ENCODE data around the gene PLEKHD1. TPM values are rescaled to one million over a fixed set of nuclear protein-coding genes. Genes with fewer than 3 reads are reported as not detected.
A peak's percentile ranks its signal among the peaks of the same experiment; 100 is the strongest.
"Not testable (repeated sequence)": the region's sequence is repeated elsewhere in the genome, so short reads cannot be mapped to it uniquely, and the experiment has no call there.

The PLEKHD1 gene
- polyA plus RNA-seq, 12 donors = 0.48 to 1.2 (median 0.63) TPM; not detected in 2

GRCh38 chr14:69481815-69482568 lies 2.5 kb upstream of the PLEKHD1 start:
- DNase-seq = no peak

GRCh38 chr14:69483765-69484443 lies 624 bp upstream of the PLEKHD1 start:
- DNase-seq = peak; percentile 47

GRCh38 chr14:69485315-69485660 lies 760 bp downstream of the PLEKHD1 start:
- no peak for DNase-seq

DNA sequence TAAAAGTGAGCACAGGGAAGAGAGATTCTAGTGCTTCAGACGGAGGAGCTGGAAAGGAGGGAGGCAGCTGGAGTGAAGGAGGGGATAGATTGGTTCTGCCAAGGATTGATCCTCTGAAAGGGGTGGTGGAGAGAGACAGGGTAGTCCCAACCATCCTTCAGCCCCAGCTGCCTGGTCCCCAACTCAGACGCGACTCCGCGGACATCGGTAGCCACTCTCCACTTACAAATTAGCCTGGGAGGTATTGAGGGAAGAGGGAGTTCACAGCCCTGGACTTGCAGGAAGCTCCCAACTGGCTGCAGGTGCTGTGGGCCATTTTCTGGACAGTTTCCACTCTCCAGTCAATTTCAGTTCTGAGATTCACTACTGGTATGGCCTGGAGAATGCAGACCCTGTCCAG lies 1.2 kb downstream of the PLEKHD1 start:
- DNase-seq = no peak

GRCh38 chr14:69487226-69487625 lies 2.7 kb downstream of the PLEKHD1 start:
- no peak for DNase-seq

GRCh38 chr14:69487771-69488170 lies 3.2 kb downstream of the PLEKHD1 start:
- DNase-seq = no peak

- no peak for DNase-seq
Observed at GRCh38 chr14:69489495-69489894, 5.0 kb downstream of the PLEKHD1 start.

GRCh38 chr14:69490219-69490918 lies 5.8 kb downstream of the PLEKHD1 start:
- DNase-seq = no peak

DNA sequence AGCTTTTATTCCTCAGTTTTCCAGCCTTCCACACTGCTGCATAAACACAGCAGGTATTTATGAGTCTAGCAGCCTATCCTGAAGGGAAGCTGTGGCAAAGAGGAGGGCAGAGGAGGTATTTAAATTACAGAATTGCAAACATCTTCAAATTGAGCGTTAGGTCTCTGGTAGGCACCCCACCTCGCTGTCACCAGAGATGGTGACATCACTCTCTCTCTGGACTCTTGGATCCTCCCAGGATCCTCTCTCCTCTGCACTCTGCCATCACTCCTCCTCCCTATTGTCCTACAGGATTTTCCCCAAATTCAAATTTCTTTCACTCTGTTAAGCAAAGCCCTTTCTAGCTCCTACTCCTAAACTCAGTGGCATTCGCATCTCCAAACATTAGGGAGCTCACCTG lies 6.7 kb downstream of the PLEKHD1 start:
- no peak for DNase-seq

GRCh38 chr14:69493038-69493437 lies 8.5 kb downstream of the PLEKHD1 start:
- no peak for DNase-seq

DNA sequence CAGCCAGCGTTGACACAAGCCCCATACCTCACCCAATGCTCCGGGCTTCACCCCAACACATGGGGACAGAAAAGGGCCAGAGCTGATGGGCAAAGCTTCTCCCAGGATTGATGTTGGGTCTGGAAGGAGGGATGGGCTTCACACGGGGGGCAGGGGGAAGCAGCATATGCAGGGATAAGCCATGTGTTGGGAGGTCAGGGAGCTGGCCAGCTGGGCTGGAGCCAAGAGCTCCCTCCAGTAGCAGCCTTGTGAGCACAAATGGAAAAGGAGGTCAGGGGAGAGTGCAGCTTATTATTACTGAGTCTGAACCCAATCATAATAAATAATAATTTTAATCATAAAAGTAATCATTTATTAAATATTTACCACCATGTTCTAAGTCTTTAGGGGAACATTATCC lies 9.3 kb downstream of the PLEKHD1 start:
- DNase-seq = no peak

DNA sequence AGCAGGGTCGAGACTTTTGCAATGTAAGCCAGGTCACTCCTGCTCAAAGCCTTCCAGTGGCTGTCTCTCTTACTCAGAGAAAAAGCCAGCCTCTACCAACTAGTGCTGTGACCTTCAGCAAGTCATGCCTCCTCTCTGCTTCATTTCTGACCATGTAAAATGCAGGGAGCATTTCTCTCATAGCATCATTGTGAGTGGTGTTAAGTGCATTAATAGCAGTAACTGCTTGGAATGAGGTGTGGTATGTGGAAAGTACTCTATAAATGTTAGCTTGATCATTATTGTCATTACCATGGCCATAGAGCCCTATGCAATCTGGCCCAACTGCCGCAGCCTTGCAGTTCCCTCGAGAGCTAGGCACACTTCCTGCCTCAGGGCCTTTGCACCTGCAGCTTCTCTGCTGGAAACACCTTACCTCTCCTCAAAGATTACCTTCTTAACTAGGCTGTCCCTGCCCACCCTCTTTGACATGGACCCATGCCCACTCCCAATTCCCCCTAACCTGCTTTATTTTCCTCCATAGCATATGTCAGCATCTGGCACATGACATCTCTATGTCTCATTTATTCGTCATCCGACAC lies 10.9 kb downstream of the PLEKHD1 start:
- DNase-seq = no peak

GRCh38 chr14:69497866-69498265 lies 13.3 kb downstream of the PLEKHD1 start:
- DNase-seq = not testable (repeated sequence)

DNA sequence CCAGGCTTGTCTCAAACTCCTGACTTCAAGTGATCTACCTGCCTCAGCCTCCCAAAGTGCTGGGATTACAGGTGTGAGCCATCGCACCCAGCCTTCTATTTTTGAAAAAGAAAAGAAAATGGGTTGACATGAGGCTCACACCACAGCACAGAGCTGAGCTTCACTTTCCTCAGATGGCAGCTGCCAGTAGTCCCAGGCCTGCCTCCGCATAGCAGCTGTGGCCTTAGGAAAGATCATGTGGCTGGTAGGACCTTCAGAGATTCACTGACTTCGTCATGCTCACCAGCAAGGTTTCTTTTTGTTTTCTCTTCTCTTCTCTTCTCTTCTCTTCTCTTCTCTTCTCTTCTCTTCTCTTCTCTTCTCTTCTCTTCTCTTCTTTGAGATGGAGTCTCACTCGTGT lies 13.8 kb downstream of the PLEKHD1 start:
- DNase-seq = not testable (repeated sequence)

- no peak for DNase-seq
Observed at GRCh38 chr14:69499436-69499835, 14.9 kb downstream of the PLEKHD1 start.

GRCh38 chr14:69500096-69500495 lies 15.6 kb downstream of the PLEKHD1 start:
- DNase-seq = no peak

- no peak for DNase-seq
Observed at GRCh38 chr14:69500736-69501135, 16.2 kb downstream of the PLEKHD1 start.

GRCh38 chr14:69501423-69501838 lies 16.9 kb downstream of the PLEKHD1 start:
- peak; percentile 54 for DNase-seq

GRCh38 chr14:69504775-69505174 lies 20.2 kb downstream of the PLEKHD1 start:
- no peak for DNase-seq

DNA sequence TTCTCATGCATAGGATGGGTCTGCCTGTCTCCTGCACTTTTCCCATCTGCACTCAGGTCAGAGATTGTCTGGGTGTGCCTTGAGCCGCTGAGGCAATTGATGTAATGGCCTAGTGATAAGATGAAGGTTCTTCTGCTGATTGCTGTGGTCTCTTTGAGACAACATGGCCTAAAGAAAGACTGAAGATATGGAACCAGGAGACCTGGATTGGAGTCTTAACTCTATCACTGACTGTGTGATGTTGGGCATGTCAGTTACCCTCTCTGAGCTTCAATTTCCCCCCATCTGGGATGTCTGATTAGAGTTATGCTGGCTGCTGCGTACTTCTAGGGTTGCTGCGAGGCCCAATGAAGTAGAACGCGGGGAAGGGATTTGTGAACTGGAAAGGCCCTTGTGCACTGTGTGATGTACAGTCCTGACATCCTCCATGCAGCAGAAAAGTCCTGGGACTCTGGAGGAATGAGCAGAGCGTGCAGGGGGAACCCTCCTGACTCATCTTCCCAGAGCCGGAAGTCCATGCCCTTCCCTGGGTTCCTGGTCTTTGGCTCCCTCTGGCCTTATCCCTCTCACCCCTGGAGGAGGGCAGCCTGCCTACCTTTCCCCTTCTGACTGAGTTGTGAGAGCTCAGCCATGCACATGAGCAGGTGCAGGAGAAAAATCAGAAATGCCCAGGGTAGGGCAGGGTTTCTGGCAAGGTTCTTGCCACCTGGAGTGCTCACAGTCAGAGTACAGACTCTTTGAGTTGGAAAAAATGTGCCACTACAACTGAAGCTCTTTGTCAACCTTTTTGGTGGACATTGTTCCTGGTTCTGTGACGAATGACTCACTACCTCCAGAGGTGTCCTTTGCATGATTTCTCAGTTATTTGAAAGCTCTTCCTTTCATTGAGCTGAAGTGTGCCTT lies 21.1 kb downstream of the PLEKHD1 start:
- no peak for DNase-seq

- DNase-seq = no peak
Observed at GRCh38 chr14:69506241-69506595, 21.7 kb downstream of the PLEKHD1 start.
